Measurements from ENCODE around the gene MRAS. TPM values are rescaled to one million over a fixed set of nuclear protein-coding genes. Genes with fewer than 3 reads are reported as not detected.

Gene MRAS
- total and polyA plus RNA-seq, 2 of the 8 experiments (the other 6 are each of a cell fraction or from before 2014, with no cell fraction given), result 10.6 to 16.2 TPM

GRCh38 chr3:138371070-138371965 lies 22.9 kb downstream of the MRAS start:
- Histone ChIP-seq H3K23me2 (ENCODE audit: low read depth, low read length) (no peaks in the 10 kb centered on the region), H3K4me2 (ENCODE audit: insufficient read depth in 1 of 2, low read depth in 2 of 2, low read length in 2 of 2) (no peak overlapping the region), H4K5ac (ENCODE audit: insufficient read length, low read depth, low read length) (no peak overlapping the region), H3K36me3 (ENCODE audit: control insufficient read depth in 2 of 4, insufficient read depth in 4 of 4, low read length in 3 of 4) (no peaks in the 10 kb centered on the region), H2AK5ac (ENCODE audit: low read depth, low read length) (0 out of 2 replicates have a peak overlapping the region, but pooled peaks have one; percentile 27), H3K4me3 (ENCODE audit: extremely low read depth in 1 of 4, insufficient read depth in 2 of 4, low read depth in 3 of 4, low read length in 4 of 4) (no peak overlapping the region), H3K4ac (replicated peaks; ENCODE audit: insufficient read length, low read depth, low read length) (no peak overlapping the region), H3K18ac (ENCODE audit: extremely low read depth, low read length) (no peak overlapping the region), H3K14ac (ENCODE audit: insufficient read length) (no peak overlapping the region), H2AFZ (ENCODE audit: low read length) (no peak overlapping the region), H3K27ac (ENCODE audit: low read depth, low read length) (no peak overlapping the region), H3K27me3 (replicated peaks in 1 of 4; ENCODE audit: control insufficient read depth in 3 of 4, extremely low read depth in 1 of 4, insufficient read depth in 3 of 4, low read length in 3 of 4) (no peaks in the 10 kb centered on the region), H2BK12ac (ENCODE audit: low read depth, low read length) (no peak overlapping the region), H4K20me1 (replicated peaks in 1 of 2; ENCODE audit: control insufficient read depth in 1 of 2, insufficient read depth in 2 of 2, low read length in 2 of 2) (no peaks in the 10 kb centered on the region), H3K23ac (ENCODE audit: insufficient read length) (no peak overlapping the region), H3K4me1 (replicated peaks in 1 of 4; ENCODE audit: control insufficient read depth in 3 of 4, insufficient read depth in 4 of 4, low read length in 3 of 4) (no peaks in the 10 kb centered on the region), H3K79me2 (ENCODE audit: control insufficient read depth in 1 of 2, insufficient read depth in 2 of 2, low read length in 2 of 2) (no peaks in the 10 kb centered on the region), H3K9ac (replicated peaks in 1 of 4; ENCODE audit: extremely low read depth in 1 of 4, low read depth in 3 of 4, low read length in 3 of 4) (no peak overlapping the region), H2BK20ac (ENCODE audit: low read length) (no peak overlapping the region), H2BK5ac (ENCODE audit: low read depth, low read length) (no peak overlapping the region), H2BK15ac (ENCODE audit: low read length) (no peak overlapping the region), H3K9me3 (ENCODE audit: insufficient read depth in 2 of 2, low read depth in 1 of 2, low read length in 1 of 2) (no peaks in the 10 kb centered on the region), H3K56ac (replicated peaks; ENCODE audit: insufficient read length, low read depth, low read length) (no peak overlapping the region), H2BK120ac (replicated peaks; ENCODE audit: low read depth, low read length) (no peak overlapping the region), H4K8ac (ENCODE audit: extremely low read depth, insufficient read depth, low read length) (no peak overlapping the region), H3K79me1 (ENCODE audit: low read depth, low read length) (no peaks in the 10 kb centered on the region; the same call in 1 of the 2 replicates), H4K91ac (replicated peaks; ENCODE audit: insufficient read length, low read length) (no peak overlapping the region)
- WGBS, 2 experiments (ENCODE audit: extremely low coverage in 1 of 2, insufficient coverage in 1 of 2, insufficient read length in 1 of 2, insufficient replicate concordance in 2 of 2, low coverage in 1 of 2, low lambda C conversion rate in 2 of 2, missing lambda C conversion rate in 1 of 2), result 87% methylated on average over 9 of the region's 9 CpGs; no CpG with 5 or more reads in 1 of the 2 experiments
- POLR2A ChIA-PET (ENCODE audit: partially characterized antibody), result interaction anchor here (0.8 to 1.6 kb wide), 2 partner anchors 18 to 21 kb away, joined by 3 to 4 read pairs; no protein-coding TSS in a partner anchor
- DNase-seq (ENCODE audit: low read depth in 1 of 2, low spot score in 2 of 2), result no peak
- CTCF ChIA-PET (ENCODE audit: partially characterized antibody), result interaction anchor here (0.6 to 4.3 kb wide), 10 partner anchors 10 to 78 kb away, joined by 3 to 25 read pairs (median 4); no protein-coding TSS in a partner anchor
- no peak for FAIRE-seq
- TF ChIP-seq RXRA (IDR thresholded peaks at IDR 0.05; ENCODE audit: insufficient read depth, low read depth, low read length) (no peak), KDM5A (IDR thresholded peaks at IDR 0.05; ENCODE audit: low read length) (no peak), JUND (IDR thresholded peaks at IDR 0.05; ENCODE audit: low read length) (no peak), RAD21 (IDR thresholded peaks at IDR 0.05 in 1 of 2, conservative IDR thresholded peaks at IDR 0.05 in 1 of 2; ENCODE audit: low read depth in 2 of 2, low read length in 2 of 2) (peak in 1 of 2 experiments; percentile 16; a peak in 1 of 4 replicates), E2F6 (IDR thresholded peaks at IDR 0.05) (peak; percentile 35; the same call in 1 of the 2 replicates)
- TF ChIP-seq, protein P1, sequence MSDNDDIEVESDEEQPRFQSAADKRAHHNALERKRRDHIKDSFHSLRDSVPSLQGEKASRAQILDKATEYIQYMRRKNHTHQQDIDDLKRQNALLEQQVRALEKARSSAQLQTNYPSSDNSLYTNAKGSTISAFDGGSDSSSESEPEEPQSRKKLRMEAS (IDR thresholded peaks at IDR 0.05), result no peak
